Measurements from ENCODE around the gene TMEM116.
"Not testable (repeated sequence)": the region's sequence is repeated elsewhere in the genome, so short reads cannot be mapped to it uniquely, and the experiment has no call there.

DNA sequence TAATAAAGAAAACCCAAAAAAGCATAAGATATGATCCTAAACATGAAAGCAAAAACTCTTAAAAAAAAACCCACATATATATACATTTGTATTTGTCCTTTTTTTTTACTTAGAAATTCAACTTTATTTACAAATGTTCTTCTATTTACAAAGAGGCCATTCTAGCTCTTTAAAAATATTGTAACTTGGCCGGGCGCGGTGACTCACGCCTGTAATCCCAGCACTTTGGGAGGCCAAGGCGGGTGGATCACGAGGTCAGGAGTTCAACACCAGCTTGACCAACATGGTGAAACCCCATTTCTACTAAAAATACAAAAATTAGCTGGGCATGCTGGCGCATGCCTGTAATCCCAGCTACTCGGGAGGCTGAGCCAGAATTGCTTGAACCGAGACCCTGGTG is 13.8 kb downstream of the TMEM116 start:
- TF ChIP-seq, protein P1, sequence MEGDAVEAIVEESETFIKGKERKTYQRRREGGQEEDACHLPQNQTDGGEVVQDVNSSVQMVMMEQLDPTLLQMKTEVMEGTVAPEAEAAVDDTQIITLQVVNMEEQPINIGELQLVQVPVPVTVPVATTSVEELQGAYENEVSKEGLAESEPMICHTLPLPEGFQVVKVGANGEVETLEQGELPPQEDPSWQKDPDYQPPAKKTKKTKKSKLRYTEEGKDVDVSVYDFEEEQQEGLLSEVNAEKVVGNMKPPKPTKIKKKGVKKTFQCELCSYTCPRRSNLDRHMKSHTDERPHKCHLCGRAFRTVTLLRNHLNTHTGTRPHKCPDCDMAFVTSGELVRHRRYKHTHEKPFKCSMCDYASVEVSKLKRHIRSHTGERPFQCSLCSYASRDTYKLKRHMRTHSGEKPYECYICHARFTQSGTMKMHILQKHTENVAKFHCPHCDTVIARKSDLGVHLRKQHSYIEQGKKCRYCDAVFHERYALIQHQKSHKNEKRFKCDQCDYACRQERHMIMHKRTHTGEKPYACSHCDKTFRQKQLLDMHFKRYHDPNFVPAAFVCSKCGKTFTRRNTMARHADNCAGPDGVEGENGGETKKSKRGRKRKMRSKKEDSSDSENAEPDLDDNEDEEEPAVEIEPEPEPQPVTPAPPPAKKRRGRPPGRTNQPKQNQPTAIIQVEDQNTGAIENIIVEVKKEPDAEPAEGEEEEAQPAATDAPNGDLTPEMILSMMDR (IDR thresholded peaks at IDR 0.05) = not testable (repeated sequence)
- TF ChIP-seq SIN3A (IDR thresholded peaks at IDR 0.05; ENCODE audit: borderline replicate concordance, insufficient read depth, low read depth, low read length) = not testable (repeated sequence)
